ENCODE results near the gene UBQLN4. TPM values are rescaled to one million over a fixed set of nuclear protein-coding genes. Genes with fewer than 3 reads are reported as not detected.

UBQLN4 gene
- total RNA-seq, 1 donor from 2014 or later: 28.2 TPM

DNA sequence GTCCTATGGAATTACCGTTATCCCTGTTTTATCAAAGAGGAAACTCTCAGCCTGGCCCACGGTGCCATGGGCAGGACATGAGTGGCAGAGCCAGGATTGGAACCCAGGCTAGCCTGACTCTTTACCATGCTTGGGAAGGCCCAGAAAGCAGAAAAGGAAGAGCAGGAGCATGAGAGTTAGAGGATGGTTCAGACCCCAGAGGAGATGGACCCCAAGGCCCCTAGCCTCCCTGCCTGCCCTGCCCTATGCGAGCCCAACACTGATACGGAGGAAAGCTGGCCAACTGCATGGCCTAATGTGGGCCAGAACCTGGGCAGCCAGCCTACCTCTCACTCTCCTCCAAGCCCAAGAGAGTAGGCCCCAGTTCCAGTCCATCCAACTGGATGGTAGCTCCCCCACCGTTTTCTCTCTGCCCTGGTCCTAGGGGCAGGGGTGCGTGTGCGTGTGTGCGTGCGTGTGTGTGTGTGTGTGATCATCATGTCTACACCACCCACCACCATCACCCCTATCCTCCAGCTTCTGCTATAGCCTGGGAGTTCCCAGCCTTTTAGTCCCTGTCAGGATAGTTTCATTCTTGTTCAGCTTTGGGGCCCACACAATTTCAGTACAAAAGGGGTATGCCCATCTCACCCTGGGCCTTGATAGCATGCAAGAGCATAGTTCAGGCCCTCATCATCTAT, 44.0 kb upstream of the UBQLN4 start:
- TF ChIP-seq, protein P1, sequence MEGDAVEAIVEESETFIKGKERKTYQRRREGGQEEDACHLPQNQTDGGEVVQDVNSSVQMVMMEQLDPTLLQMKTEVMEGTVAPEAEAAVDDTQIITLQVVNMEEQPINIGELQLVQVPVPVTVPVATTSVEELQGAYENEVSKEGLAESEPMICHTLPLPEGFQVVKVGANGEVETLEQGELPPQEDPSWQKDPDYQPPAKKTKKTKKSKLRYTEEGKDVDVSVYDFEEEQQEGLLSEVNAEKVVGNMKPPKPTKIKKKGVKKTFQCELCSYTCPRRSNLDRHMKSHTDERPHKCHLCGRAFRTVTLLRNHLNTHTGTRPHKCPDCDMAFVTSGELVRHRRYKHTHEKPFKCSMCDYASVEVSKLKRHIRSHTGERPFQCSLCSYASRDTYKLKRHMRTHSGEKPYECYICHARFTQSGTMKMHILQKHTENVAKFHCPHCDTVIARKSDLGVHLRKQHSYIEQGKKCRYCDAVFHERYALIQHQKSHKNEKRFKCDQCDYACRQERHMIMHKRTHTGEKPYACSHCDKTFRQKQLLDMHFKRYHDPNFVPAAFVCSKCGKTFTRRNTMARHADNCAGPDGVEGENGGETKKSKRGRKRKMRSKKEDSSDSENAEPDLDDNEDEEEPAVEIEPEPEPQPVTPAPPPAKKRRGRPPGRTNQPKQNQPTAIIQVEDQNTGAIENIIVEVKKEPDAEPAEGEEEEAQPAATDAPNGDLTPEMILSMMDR (conservative IDR thresholded peaks at IDR 0.05; ENCODE audit: low read depth, low read length): no peak
- H3K4me3 ChIP-seq (ENCODE audit: low read depth, low read length): no peak overlapping the region
- DNase-seq (ENCODE audit: low read depth): no peak

DNA sequence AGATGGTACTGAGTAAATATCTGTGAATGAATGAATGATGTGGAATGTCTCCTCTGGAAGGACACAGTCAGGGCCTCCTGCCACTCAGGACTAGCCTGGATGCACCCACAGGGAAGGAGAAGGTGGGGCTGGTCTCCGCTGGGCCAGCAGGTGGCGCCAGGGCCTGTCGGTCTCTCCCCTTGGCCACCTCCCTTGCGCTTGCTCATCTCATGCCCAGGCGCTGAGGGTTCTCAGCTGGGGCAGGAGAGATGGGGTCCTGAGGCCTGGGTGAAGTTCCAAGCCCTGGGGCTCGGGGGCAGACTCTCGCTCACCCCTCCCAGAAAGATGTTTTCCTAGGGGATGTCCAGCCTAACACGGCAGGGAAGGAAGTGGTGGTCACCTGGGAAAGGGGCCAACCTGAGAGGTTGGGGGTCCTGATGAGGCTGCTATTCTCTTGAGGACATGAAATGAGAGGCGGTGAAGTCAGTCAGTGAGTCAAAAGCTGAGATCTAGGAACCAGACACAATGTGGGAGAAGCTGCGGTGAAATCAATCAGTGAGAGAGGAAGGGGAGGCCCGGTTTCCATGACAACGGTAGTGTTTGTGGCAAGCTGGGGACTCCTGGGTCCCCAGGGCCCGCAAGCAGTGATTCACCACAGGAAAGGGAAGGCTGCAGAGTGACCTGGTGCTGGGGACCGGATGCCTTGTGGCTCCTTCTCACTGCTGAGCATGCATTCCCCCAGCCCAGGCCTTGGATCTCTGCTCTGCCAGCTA, 43.2 kb upstream of the UBQLN4 start:
- TF ChIP-seq, protein P1 (conservative IDR thresholded peaks at IDR 0.05; ENCODE audit: low read depth, low read length): peak; percentile 99
- H3K4me3 ChIP-seq (ENCODE audit: low read depth, low read length): no peak overlapping the region
- DNase-seq (ENCODE audit: low read depth): no peak

DNA sequence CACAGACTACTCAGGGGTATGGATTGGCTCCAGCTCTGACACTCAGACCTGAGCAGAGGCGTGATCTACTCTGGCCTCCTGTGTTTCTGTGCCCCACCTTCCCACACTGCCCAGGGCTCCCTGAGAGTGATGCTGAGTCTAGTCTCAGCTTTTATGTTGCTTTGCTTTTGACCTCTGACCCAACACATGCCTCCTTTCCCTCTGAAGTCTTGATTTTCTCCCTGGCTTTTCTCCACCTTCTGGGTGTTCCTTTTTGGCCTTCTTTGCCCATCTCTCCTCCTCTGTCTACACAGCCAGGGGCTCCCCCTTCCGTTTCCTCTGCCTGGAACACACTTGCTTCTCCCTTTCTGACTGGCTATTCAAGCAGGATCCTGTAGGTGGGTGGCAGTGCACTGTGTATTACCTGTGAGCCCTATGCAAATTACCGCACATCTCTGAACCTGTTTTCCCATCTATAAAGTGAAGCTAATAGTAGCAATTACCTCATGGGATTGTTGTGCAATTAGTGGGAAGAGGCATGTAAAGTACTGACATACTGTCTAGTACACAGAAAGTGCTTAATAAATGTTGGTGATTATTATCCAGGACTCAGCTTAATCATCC, 42.4 kb upstream of the UBQLN4 start:
- DNase-seq (ENCODE audit: low read depth): no peak
- TF ChIP-seq, protein P1 (conservative IDR thresholded peaks at IDR 0.05; ENCODE audit: low read depth, low read length): no peak
- H3K4me3 ChIP-seq (ENCODE audit: low read depth, low read length): no peak overlapping the region

DNA sequence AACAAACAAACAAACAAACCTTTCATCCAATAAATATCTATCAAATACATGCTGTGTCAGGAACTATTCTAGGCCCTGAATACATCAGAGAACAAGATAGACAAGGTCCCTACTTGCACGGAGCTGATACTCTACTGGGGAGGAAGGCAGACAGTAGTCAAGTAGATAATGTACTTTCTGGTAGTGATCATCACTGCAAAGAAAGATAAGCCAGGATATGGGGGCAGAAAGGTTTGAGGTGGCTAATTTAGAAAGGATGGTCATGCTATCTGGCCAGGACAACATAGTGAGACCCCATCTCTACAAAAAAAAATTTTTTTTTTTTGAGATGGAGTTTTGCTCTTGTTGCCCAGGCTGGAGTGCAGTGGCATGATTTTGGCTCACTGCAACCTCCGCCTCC, 38.0 kb upstream of the UBQLN4 start:
- no peak overlapping the region for H3K4me3 ChIP-seq (ENCODE audit: low read depth, low read length)
- TF ChIP-seq, protein P1 (conservative IDR thresholded peaks at IDR 0.05; ENCODE audit: low read depth, low read length): no peak
- no peak for DNase-seq (ENCODE audit: low read depth)

DNA sequence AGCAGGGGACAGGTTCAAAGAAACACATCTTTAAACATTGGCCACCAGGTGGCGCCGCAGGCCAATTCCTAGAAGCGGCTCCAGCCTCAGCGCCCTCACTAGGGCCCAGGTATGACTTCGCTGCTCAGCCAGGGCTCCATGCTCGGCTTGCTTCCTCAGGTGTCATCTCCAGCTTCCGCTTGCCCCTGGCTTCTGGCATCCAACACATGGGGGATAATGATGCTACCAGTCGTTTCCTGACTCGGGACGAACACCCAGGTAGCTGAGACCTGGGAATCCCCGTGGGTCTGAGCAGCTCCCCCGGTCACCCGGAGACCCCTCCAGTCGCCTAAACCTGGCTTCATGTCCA, 37.2 kb upstream of the UBQLN4 start:
- H3K4me3 ChIP-seq (ENCODE audit: low read depth, low read length): no peak overlapping the region
- TF ChIP-seq, protein P1 (conservative IDR thresholded peaks at IDR 0.05; ENCODE audit: low read depth, low read length): peak; percentile 80
- DNase-seq (ENCODE audit: low read depth): no peak

DNA sequence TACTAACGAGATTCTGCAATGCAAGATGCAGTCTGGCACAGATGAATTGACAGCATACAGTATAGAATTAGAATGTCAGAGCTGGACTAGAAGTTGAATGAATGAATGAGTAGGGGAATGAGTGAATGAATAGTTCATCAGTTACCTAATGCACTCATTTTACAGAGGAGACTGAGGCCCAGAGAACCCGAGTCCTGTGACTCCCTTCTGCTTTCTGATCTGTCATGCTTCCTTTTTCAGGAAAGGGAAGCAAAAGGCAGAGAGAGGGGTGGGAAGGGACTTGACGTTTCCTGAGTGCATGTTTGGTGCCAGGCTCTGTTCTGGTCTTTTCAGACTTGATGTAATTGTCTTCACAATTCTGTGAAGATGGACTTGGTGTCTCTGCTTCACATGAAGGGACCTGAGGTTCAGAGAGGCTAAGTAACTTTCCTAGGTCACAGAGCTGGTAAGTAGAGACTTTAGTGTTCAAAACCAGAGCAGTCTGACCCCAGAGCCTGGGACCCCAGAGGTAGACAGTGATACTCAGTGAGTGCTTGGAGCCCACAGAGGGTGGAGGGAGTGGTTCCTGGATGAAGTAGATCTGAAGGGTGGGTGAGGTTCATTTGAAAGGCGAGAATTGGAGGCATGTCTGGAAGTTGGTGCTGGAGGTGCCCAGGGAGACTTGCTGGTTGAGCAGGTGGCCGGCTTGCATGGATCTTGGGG, 36.7 kb upstream of the UBQLN4 start:
- H3K4me3 ChIP-seq (ENCODE audit: low read depth, low read length): no peak overlapping the region
- DNase-seq (ENCODE audit: low read depth): no peak
- TF ChIP-seq, protein P1 (conservative IDR thresholded peaks at IDR 0.05; ENCODE audit: low read depth, low read length): no peak

Measured in epithelial cell of proximal tubule (primary cell).